Measurements from ENCODE around the gene PDCD4. TPM values are rescaled to one million over a fixed set of nuclear protein-coding genes. Genes with fewer than 3 reads are reported as not detected.

The PDCD4 gene
- total RNA-seq, 1 donor from 2014 or later, result 74.2 TPM

DNA sequence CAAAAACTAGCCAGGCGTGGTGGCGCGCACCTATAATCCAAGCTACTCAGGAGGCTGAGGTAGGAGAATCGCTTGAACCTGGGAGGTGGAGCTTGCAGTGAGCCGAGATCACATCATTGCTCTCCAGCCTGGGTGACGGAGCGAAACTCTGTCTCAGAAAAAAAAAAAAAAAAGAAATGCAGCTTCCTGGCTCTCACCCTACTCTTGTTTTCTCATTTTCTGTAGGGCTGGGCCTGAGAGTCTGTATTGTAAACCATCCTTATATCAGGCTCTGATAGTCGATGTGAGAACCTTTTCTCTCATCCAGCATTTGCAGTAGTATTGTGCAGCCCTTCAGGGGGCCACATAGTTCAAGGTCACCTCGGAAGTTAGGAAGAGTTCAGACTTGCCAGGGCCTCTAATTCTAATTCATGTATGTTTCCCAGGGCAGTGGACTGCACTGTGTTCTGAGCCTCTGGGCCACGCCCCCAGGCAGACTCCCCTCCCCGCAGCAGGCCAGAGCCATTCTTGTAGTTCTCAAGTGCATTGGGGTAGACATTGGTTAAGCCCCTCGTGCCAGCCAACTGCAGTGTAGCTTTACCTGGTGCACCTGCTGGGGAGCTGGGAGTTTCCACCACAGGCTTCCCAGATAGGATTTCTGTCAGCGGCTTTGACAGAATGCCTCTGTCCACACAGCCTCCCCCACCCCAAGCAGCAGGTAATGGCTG lies 38.3 kb upstream of the PDCD4 start:
- Histone ChIP-seq H3K36me3 (no peaks in the 10 kb centered on the region), H3K27me3 (ENCODE audit: low read depth) (no peaks in the 10 kb centered on the region), H3K9me3 (no peaks in the 10 kb centered on the region), H3K4me3 (no peak overlapping the region), H3K4me1 (peaks cover 22% of the 10 kb centered on the region), H3K27ac (no peak overlapping the region)
- ATAC-seq, result no peak
- no peak for DNase-seq
- TF ChIP-seq, protein P1, sequence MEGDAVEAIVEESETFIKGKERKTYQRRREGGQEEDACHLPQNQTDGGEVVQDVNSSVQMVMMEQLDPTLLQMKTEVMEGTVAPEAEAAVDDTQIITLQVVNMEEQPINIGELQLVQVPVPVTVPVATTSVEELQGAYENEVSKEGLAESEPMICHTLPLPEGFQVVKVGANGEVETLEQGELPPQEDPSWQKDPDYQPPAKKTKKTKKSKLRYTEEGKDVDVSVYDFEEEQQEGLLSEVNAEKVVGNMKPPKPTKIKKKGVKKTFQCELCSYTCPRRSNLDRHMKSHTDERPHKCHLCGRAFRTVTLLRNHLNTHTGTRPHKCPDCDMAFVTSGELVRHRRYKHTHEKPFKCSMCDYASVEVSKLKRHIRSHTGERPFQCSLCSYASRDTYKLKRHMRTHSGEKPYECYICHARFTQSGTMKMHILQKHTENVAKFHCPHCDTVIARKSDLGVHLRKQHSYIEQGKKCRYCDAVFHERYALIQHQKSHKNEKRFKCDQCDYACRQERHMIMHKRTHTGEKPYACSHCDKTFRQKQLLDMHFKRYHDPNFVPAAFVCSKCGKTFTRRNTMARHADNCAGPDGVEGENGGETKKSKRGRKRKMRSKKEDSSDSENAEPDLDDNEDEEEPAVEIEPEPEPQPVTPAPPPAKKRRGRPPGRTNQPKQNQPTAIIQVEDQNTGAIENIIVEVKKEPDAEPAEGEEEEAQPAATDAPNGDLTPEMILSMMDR (IDR thresholded peaks at IDR 0.05), result no peak
- intact Hi-C loops (cut with DNase I), result no loop called here

DNA sequence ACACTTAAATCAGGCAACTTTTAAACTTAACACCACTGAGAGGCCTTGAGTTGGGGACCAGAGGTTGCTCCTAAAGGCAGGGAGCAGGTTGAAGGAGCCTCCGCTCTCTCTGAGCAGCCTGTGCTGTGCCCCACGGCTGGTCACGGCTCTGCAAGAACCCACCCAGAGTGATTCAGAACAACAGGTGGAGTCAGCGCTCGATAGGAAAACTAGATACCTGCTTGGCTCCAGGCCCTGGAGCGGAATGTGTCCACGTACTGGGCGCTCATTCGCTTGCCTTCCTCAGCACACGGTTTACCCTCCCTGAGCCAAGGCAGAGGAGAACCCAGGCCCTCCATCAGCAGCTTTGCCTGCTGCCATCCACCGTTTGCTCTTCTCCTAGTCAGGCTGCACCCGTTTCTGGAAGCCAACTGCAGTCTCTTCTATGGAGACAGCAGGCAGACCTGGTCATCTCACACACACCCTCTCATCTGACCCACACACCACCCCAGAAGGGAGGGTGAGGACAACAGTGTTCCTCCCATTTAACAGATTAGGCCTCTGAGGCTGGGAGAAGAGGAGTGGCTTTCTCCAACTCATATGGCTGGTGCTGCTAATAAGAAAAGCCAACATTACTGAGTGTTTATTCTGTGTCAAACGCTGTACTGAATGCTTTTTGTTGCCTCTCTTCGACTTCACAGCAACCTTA lies 37.6 kb upstream of the PDCD4 start:
- Histone ChIP-seq H3K36me3 (no peaks in the 10 kb centered on the region), H3K27ac (peak overlapping the region; percentile 67), H3K4me3 (no peak overlapping the region), H3K9me3 (no peaks in the 10 kb centered on the region), H3K27me3 (ENCODE audit: low read depth) (no peaks in the 10 kb centered on the region), H3K4me1 (peaks cover 22% of the 10 kb centered on the region)
- TF ChIP-seq, protein P1 (IDR thresholded peaks at IDR 0.05), result no peak
- ATAC-seq, result peak; percentile 6 to 18
- DNase-seq, result no peak
- intact Hi-C loops (cut with DNase I), result no loop called here

DNA sequence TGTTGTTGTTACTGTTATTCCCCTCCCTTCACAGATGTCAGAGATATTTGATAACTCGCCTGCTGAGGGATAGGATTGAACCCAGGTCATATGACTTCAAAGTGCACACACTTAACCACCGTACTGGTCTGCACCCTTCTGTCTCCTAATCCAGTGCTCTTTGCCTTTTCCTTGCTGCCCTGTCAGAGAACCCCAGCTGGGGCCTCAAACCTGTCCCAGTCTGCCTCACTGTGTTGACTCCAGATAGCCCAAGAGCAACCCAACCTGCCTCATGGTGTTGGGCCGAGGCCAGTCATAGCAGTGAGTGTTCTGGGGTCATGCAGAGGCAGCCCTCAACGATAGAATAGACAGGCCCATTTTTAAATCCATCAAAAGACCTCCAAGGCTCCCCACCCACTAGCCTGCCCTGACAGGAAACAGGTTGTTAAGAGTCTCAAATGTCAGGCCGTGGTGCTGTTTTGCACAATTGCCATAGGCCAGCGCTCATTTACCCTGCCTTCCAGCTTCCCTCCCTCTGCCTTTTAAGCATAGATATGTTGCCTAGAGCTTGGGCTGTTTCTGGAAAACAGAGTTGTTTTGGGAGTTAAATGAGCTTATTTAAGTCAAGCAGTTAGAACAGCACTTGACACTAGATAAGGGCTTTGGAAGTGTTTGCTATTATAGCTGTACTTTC lies 37.0 kb upstream of the PDCD4 start:
- H3K9me3 ChIP-seq, result no peaks in the 10 kb centered on the region

DNA sequence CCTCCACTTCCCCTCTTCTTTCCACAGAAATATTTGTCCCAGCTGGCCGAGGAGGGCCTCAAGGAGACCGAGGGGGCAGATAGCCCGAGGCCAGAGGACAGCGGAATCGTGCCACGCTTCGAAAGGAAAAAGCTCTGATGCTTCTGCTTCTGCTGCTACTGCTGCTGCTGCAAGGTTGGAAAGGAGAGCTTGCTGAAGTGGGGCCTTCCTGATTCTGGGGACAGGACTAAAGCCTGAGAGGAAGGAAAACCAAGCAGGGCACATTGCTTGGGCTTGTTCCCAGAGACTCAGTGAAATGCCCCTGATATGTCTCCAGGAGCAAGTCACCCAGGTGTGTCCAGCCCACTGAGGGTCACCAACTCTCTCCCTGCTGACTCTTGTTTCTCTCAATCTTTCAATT lies 35.9 kb upstream of the PDCD4 start:
- ATAC-seq (no peak), DNase-seq (no peak)
- Histone ChIP-seq H3K27ac (no peak overlapping the region), H3K4me3 (no peak overlapping the region), H3K4me1 (peaks cover 27% of the 10 kb centered on the region), H3K9me3 (no peaks in the 10 kb centered on the region), H3K36me3 (no peaks in the 10 kb centered on the region), H3K27me3 (ENCODE audit: low read depth) (no peaks in the 10 kb centered on the region)
- intact Hi-C loops (cut with DNase I), result no loop called here
- TF ChIP-seq, protein P1 (IDR thresholded peaks at IDR 0.05), result no peak

More for the DNA sequence above, 37.0 kb upstream of the PDCD4 start:
- TF ChIP-seq, protein P1 (IDR thresholded peaks at IDR 0.05), result no peak
- ATAC-seq (peak; percentile 88 to 92), DNase-seq (no peak)
- no peaks in the 10 kb centered on the region for H3K27me3 ChIP-seq (ENCODE audit: low read depth)
- no peak overlapping the region for H3K4me3 ChIP-seq
- H3K4me1 ChIP-seq, result peaks cover 22% of the 10 kb centered on the region
- H3K36me3 ChIP-seq, result no peaks in the 10 kb centered on the region
- intact Hi-C loops (cut with DNase I), result no loop called here
- peak overlapping the region; percentile 67 for H3K27ac ChIP-seq

DNA sequence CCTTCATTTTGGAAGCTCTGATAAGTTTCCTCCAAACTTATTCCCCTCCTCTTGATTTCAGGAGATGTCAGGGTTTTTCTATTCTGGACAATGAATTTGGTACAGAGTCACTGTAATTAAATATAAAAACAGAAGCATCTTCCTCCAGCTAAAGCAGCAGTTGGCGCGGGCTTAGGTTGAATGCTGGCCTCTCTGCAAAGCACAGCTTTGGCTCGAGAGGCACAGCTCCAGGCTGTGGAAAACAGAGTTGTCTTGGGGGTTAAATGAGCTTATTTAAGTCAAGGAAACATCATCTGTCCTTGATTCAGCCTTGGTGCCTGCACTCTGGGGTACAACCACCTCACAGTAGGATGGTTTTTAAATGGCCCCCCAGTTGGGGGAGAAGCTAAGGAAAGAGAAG lies 35.0 kb upstream of the PDCD4 start:
- DNase-seq, result no peak
- TF ChIP-seq, protein P1 (IDR thresholded peaks at IDR 0.05), result no peak
- no peaks in the 10 kb centered on the region for H3K36me3 ChIP-seq
- H3K27ac ChIP-seq, result no peak overlapping the region
- H3K9me3 ChIP-seq, result no peaks in the 10 kb centered on the region
- ATAC-seq, result no peak
- no peak overlapping the region for H3K4me3 ChIP-seq
- intact Hi-C loops (cut with DNase I), result no loop called here
- peaks cover 36% of the 10 kb centered on the region for H3K4me1 ChIP-seq
- H3K27me3 ChIP-seq (ENCODE audit: low read depth), result no peaks in the 10 kb centered on the region

All from lower lobe of right lung (tissue), 2 donors.